HCT116 (cell line): Measurements from ENCODE around the gene CHN1. TPM values are rescaled to one million over a fixed set of nuclear protein-coding genes. Genes with fewer than 3 reads are reported as not detected.

Experiments used
- ATAC-seq: fragments of 200-7000 bp; cut with Tn5 transposase; 2 replicates; pipeline ENCODE4 v1.9.1; 2020; ENCODE audit warnings: mild to moderate bottlenecking, moderate library complexity
- BruUV-seq: library from RNA; stranded (reverse); fragments of 400-500 nt; replicated peaks from 2 replicates; lab custom pipeline; 2021; lab: Mats Ljungman, UMichigan
- CTCF ChIA-PET: fragments of 300-600 bp; sonication (Branson Sonifier 250); formaldehyde crosslinking; loops from one replicate; lab custom pipeline; 2021; ENCODE audit warnings: antibody characterized with exemption; lab: Charles Lee
- POLR2A ChIA-PET: fragments of 300-600, 350-600 bp; sonication (Branson Sonifier 250); formaldehyde crosslinking; loops from one replicate; lab custom pipeline; 2021; ENCODE audit warnings: antibody characterized with exemption; lab: Charles Lee
- RAD21 ChIA-PET, 2 experiments: fragments of 300-600 bp; sonication (Branson Sonifier 250); formaldehyde crosslinking; loops; one replicate each; lab custom pipeline; 2023; ENCODE audit warnings: low total read pairs in 2 of 2; ENCODE audit not compliant: uncharacterized antibody in 2 of 2, unreplicated experiment in 2 of 2, low non-redundant PET in 1 of 2; lab: Charles Lee
- DNase-seq: peaks from one replicate; pipeline ENCODE4 v3.0.0-alpha.2; 2010; ENCODE audit warnings: low read depth, low spot score
- H2AFZ ChIP-seq: fragments of 200-600 bp; shearing (Covaris generic), sonication (generic); 2 replicates; pipeline ENCODE4 v1.6.1; 2017; ENCODE audit warnings: low read depth, mixed run types, mixed read lengths, antibody characterized with exemption, low read length; ENCODE audit not compliant: poor library complexity, severe bottlenecking
- H3K27ac ChIP-seq: 2 replicates; pipeline ENCODE4 v1.5.1; 2012; ENCODE audit warnings: low read depth, low read length
- H3K27me3 ChIP-seq: fragments of 200-600 bp; sonication (generic); 2 replicates; pipeline ENCODE4 v1.6.1; 2016; ENCODE audit warnings: mixed run types, low read length, mixed read lengths; ENCODE audit not compliant: insufficient read depth
- H3K36me3 ChIP-seq, 2 experiments: fragments of 200-500 bp in 1 of 2; fragments of 200-600 bp in 1 of 2; sonication (Bioruptor generic) in 1 of 2; sonication (generic) in 1 of 2; 2 replicates each; pipeline versions ENCODE4 v1.5.1 to v1.6.1; 2014 to 2016; ENCODE audit warnings: low read length in 2 of 2, inconsistent platforms in 1 of 2, mixed read lengths in 1 of 2, mixed run types in 1 of 2; ENCODE audit not compliant: insufficient read depth in 2 of 2, control insufficient read depth in 1 of 2
- H3K4me1 ChIP-seq, 2 experiments: fragments of 200-600 bp in 1 of 2; sonication (generic) in 1 of 2; 2 replicates each; pipeline versions ENCODE4 v1.5.1 to v1.6.1; 2012 to 2017; ENCODE audit warnings: low read length in 2 of 2, inconsistent platforms in 1 of 2, mild to moderate bottlenecking in 1 of 2, mixed read lengths in 1 of 2, mixed run types in 1 of 2, moderate library complexity in 1 of 2; ENCODE audit not compliant: insufficient read depth in 2 of 2, control insufficient read depth in 1 of 2
- H3K4me2 ChIP-seq: fragments of 200-600 bp; sonication (generic); 2 replicates; pipeline ENCODE4 v1.6.1; 2017; ENCODE audit warnings: mixed run types, low read length, mixed read lengths
- H3K4me3 ChIP-seq, 2 experiments: fragments of 200-600 bp in 1 of 2; sonication (generic) in 1 of 2; replicated peaks in 1 of 2; 2 replicates each; pipeline ENCODE4 v1.5.1; 2011 to 2016; ENCODE audit warnings: low read length in 2 of 2, control low read depth in 1 of 2, low read depth in 1 of 2, mild to moderate bottlenecking in 1 of 2, mixed read lengths in 1 of 2, mixed run types in 1 of 2
- H3K79me2 ChIP-seq: fragments of 200-600 bp; sonication (generic); 2 replicates; pipeline ENCODE4 v1.6.1; 2017; ENCODE audit warnings: mild to moderate bottlenecking, mixed run types, low read length, moderate library complexity, mixed read lengths; ENCODE audit not compliant: insufficient read depth
- H3K9ac ChIP-seq: fragments of 200-600 bp; sonication (generic); 2 replicates; pipeline ENCODE4 v1.6.1; 2016; ENCODE audit warnings: low read length, mixed read lengths
- H3K9me2 ChIP-seq: fragments of 200-600 bp; sonication (generic), shearing (Covaris generic); 2 replicates; pipeline ENCODE4 v1.6.1; 2017; ENCODE audit warnings: mixed run types, mild to moderate bottlenecking, moderate library complexity; ENCODE audit not compliant: insufficient read depth
- H3K9me3 ChIP-seq, 2 experiments: fragments of 200-500 bp in 1 of 2; fragments of 200-600 bp in 1 of 2; sonication (Bioruptor generic) in 1 of 2; sonication (generic) in 1 of 2; 2 replicates each; pipeline ENCODE4 v1.6.1; 2014 to 2017; ENCODE audit warnings: low read length in 2 of 2, mixed read lengths in 2 of 2, inconsistent platforms in 1 of 2, low read depth in 1 of 2, mild to moderate bottlenecking in 1 of 2, mixed run types in 1 of 2, moderate library complexity in 1 of 2; ENCODE audit not compliant: control insufficient read depth in 1 of 2, insufficient read depth in 1 of 2
- H4K20me1 ChIP-seq: fragments of 200-600 bp; sonication (generic), shearing (Covaris generic); 2 replicates; pipeline ENCODE4 v1.6.1; 2017; ENCODE audit warnings: mixed run types, mild to moderate bottlenecking, moderate library complexity; ENCODE audit not compliant: insufficient read depth
- CBX3 ChIP-seq: IDR thresholded peaks from 2 replicates; pipeline ENCODE4 v1.6.1; 2012; ENCODE audit warnings: low read depth
- CEBPB ChIP-seq: IDR thresholded peaks from 2 replicates; pipeline ENCODE4 v1.6.1; 2012; ENCODE audit warnings: low read depth
- EGR1 ChIP-seq: IDR thresholded peaks from 2 replicates; pipeline ENCODE4 v1.6.1; 2012; ENCODE audit warnings: low read depth
- EZH2phosphoT487 ChIP-seq: fragments of 200-600 bp; IDR thresholded peaks from 2 replicates; pipeline ENCODE4 v1.6.1; 2018; ENCODE audit warnings: antibody characterized with exemption, borderline replicate concordance
- SIN3A ChIP-seq: IDR thresholded peaks from 2 replicates; pipeline ENCODE4 v1.6.1; 2012; ENCODE audit warnings: low read depth
- SP1 ChIP-seq: IDR thresholded peaks from 2 replicates; pipeline ENCODE4 v1.6.1; 2012; ENCODE audit warnings: low read depth
- TCF7L2 ChIP-seq: IDR thresholded peaks from 2 replicates; pipeline ENCODE4 v1.7.0; 2011; ENCODE audit warnings: borderline replicate concordance, inconsistent platforms; ENCODE audit not compliant: insufficient read depth, insufficient read length; ENCODE audit errors: extremely low read depth
- intact Hi-C: fragments of 100-400 bp; cut with micrococcal nuclease; formaldehyde crosslinking; loops from 2 replicates; pipeline ENCODE4 v1.10.0; 2022
- total RNA-seq: library from RNA; stranded (reverse); gene quantifications from one replicate; pipeline ENCODE4 v1.2.1, GENCODE V29; 2021; ENCODE audit not compliant: unreplicated experiment
- TF ChIP-seq, protein P1 (sequence below), 3 experiments: fragments of 200-600 bp in 1 of 3; sonication (generic) in 1 of 3; IDR thresholded peaks in 2 of 3; conservative IDR thresholded peaks in 1 of 3; 2 replicates each; pipeline ENCODE4 v1.5.1; 2012 to 2017; ENCODE audit warnings: low read depth in 2 of 3, low read length in 2 of 3, antibody characterized with exemption in 1 of 3, borderline replicate concordance in 1 of 3, control low read depth in 1 of 3, mild to moderate bottlenecking in 1 of 3, mixed read lengths in 1 of 3, mixed run types in 1 of 3, moderate library complexity in 1 of 3; ENCODE audit not compliant: insufficient read depth in 1 of 3
- TF ChIP-seq, protein P2 (sequence below): IDR thresholded peaks from 2 replicates; pipeline ENCODE4 v1.6.1; 2012; ENCODE audit warnings: low read depth
- TF ChIP-seq, protein P3 (sequence below): IDR thresholded peaks from 2 replicates; pipeline ENCODE4 v1.6.1; 2012
- TF ChIP-seq, protein P4 (sequence below): IDR thresholded peaks from 2 replicates; pipeline ENCODE4 v1.6.1; 2012

Gene CHN1
- total RNA-seq, 1 experiment from 2014 or later: 3.6 TPM

DNA sequence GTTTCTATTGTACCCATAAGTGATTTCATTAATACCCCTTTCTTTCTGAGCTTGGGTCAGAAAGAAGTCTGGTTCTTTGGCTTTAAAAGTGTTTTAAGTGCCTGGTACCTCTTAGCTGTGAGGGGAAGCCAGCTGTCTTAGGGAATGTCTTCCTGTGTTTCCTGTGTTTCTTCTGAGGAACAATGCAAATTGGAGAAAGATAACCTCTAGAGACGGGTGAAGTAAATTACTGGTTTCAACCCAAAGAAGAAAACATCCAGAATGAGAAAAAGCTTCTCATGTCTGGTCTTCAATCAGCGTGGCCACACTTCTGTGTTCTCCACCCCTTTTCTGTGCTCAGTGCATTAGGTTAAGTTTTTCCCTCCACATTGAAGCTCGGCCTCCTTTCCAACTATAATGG is 10.2 kb upstream of the CHN1 start:
- intact Hi-C loops: no loop called here
- H3K9ac ChIP-seq: no peak overlapping the region
- POLR2A ChIA-PET: no interaction called here

DNA sequence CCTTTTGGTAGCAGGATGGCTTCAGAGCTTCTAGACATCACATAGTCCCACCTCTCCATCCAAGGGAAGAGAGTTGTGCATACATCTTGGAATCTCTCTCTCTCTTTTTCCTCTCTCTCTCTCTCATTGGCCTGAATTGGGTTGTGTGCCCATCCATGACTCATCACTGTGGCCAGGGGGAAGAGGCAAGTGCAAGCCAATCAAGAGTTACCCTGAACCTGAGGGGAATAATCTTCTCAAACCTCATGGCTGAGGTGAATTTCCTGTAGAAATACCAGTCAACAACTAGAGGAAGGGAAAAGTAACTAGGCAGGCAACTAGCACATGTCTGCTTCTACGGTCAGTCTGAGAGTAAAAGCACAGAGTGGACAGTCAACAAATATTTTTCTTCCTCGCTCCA is 7.3 kb upstream of the CHN1 start:
- intact Hi-C loops: no loop called here
- H3K27me3 ChIP-seq: peaks cover 13% of the 10 kb centered on the region
- DNase-seq (no peak), ATAC-seq (no peak)
- no peak overlapping the region for H3K4me3 ChIP-seq
- no peak overlapping the region for H3K4me2 ChIP-seq
- POLR2A ChIA-PET: no interaction called here
- no peaks in the 10 kb centered on the region for H3K4me1 ChIP-seq
- RAD21 ChIA-PET: no interaction called here
- TF ChIP-seq EGR1 (no peak), CEBPB (no peak), TCF7L2 (no peak), EZH2phosphoT487 (no peak), SP1 (no peak)
- TF ChIP-seq, protein P1, sequence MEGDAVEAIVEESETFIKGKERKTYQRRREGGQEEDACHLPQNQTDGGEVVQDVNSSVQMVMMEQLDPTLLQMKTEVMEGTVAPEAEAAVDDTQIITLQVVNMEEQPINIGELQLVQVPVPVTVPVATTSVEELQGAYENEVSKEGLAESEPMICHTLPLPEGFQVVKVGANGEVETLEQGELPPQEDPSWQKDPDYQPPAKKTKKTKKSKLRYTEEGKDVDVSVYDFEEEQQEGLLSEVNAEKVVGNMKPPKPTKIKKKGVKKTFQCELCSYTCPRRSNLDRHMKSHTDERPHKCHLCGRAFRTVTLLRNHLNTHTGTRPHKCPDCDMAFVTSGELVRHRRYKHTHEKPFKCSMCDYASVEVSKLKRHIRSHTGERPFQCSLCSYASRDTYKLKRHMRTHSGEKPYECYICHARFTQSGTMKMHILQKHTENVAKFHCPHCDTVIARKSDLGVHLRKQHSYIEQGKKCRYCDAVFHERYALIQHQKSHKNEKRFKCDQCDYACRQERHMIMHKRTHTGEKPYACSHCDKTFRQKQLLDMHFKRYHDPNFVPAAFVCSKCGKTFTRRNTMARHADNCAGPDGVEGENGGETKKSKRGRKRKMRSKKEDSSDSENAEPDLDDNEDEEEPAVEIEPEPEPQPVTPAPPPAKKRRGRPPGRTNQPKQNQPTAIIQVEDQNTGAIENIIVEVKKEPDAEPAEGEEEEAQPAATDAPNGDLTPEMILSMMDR (IDR thresholded peaks at IDR 0.05 in 2 of 3, conservative IDR thresholded peaks at IDR 0.05 in 1 of 3; ENCODE audit: borderline replicate concordance in 1 of 3, insufficient read depth in 1 of 3, low read depth in 2 of 3, low read length in 2 of 3): no peak
- TF ChIP-seq, protein P2, sequence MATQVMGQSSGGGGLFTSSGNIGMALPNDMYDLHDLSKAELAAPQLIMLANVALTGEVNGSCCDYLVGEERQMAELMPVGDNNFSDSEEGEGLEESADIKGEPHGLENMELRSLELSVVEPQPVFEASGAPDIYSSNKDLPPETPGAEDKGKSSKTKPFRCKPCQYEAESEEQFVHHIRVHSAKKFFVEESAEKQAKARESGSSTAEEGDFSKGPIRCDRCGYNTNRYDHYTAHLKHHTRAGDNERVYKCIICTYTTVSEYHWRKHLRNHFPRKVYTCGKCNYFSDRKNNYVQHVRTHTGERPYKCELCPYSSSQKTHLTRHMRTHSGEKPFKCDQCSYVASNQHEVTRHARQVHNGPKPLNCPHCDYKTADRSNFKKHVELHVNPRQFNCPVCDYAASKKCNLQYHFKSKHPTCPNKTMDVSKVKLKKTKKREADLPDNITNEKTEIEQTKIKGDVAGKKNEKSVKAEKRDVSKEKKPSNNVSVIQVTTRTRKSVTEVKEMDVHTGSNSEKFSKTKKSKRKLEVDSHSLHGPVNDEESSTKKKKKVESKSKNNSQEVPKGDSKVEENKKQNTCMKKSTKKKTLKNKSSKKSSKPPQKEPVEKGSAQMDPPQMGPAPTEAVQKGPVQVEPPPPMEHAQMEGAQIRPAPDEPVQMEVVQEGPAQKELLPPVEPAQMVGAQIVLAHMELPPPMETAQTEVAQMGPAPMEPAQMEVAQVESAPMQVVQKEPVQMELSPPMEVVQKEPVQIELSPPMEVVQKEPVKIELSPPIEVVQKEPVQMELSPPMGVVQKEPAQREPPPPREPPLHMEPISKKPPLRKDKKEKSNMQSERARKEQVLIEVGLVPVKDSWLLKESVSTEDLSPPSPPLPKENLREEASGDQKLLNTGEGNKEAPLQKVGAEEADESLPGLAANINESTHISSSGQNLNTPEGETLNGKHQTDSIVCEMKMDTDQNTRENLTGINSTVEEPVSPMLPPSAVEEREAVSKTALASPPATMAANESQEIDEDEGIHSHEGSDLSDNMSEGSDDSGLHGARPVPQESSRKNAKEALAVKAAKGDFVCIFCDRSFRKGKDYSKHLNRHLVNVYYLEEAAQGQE: no peak
- TF ChIP-seq, protein P3, sequence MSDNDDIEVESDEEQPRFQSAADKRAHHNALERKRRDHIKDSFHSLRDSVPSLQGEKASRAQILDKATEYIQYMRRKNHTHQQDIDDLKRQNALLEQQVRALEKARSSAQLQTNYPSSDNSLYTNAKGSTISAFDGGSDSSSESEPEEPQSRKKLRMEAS: no peak
- H3K9me2 ChIP-seq: no peaks in the 10 kb centered on the region
- no peak overlapping the region for H2AFZ ChIP-seq
- no peaks in the 10 kb centered on the region for H3K9me3 ChIP-seq
- CTCF ChIA-PET: no interaction called here
- no peaks in the 10 kb centered on the region for H3K79me2 ChIP-seq
- H3K27ac ChIP-seq: no peak overlapping the region
- H3K9ac ChIP-seq: no peak overlapping the region
- no TSS peak for BruUV-seq
- no peaks in the 10 kb centered on the region for H3K36me3 ChIP-seq
- H4K20me1 ChIP-seq: no peaks in the 10 kb centered on the region

More for the DNA sequence above, 10.2 kb upstream of the CHN1 start:
- BruUV-seq: no TSS peak
- Histone ChIP-seq H3K4me3 (no peak overlapping the region), H3K4me2 (no peak overlapping the region), H4K20me1 (no peaks in the 10 kb centered on the region), H3K79me2 (no peaks in the 10 kb centered on the region), H3K9me3 (no peaks in the 10 kb centered on the region), H2AFZ (no peak overlapping the region), H3K9me2 (no peaks in the 10 kb centered on the region), H3K27ac (no peak overlapping the region), H3K36me3 (no peaks in the 10 kb centered on the region), H3K27me3 (no peaks in the 10 kb centered on the region), H3K4me1 (no peaks in the 10 kb centered on the region)
- RAD21 ChIA-PET: no interaction called here
- TF ChIP-seq, protein P4, sequence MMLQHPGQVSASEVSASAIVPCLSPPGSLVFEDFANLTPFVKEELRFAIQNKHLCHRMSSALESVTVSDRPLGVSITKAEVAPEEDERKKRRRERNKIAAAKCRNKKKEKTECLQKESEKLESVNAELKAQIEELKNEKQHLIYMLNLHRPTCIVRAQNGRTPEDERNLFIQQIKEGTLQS: no peak
- TF ChIP-seq CEBPB (no peak), SIN3A (no peak), CBX3 (no peak)
- no peak for ATAC-seq
- CTCF ChIA-PET: no interaction called here
- DNase-seq: no peak
